ENCODE results near the gene FRY.

DNA sequence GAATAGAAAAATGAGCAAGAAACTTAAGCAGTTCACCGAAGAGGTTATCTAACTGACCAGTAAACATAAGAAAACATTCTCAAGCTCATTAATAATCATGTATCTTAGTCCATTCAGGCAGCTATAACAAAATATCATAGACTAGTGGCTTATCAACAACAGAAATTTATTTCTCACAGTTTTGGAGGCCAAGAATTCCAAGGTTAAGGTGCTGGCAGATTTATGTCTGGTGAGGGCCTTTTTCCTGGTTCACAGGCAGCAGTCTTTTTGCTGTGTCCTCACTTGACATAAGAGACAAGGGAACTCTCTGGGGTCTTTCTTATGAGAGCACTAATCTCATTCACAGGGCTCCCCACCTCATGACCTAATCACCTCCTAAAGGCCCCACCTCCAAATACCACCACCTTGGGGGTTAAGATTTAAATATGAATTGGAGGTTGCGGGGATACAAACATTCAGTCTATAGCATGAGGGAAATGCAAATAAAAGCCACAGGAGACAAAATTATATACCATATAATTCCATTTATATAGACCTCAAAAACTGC is 160.0 kb downstream of the FRY start:
- TF ChIP-seq FOXM1 (IDR thresholded peaks at IDR 0.05; ENCODE audit: low read depth) (no peak), FOXM1 (CRISPR knock-in tag; IDR thresholded peaks at IDR 0.05; ENCODE audit: low read depth) (no peak), EP300 (IDR thresholded peaks at IDR 0.05; ENCODE audit: low read length) (no peak), ETV6 (IDR thresholded peaks at IDR 0.05; ENCODE audit: borderline replicate concordance in 1 of 2, low read depth in 2 of 2, low read length in 1 of 2) (no peak), ETV6 (CRISPR knock-in tag; IDR thresholded peaks at IDR 0.05; ENCODE audit: borderline replicate concordance) (no peak), MXI1 (IDR thresholded peaks at IDR 0.05; ENCODE audit: low read depth, low read length) (no peak), SREBF2 (CRISPR knock-in tag; IDR thresholded peaks at IDR 0.05) (no peak), MYC (IDR thresholded peaks at IDR 0.05; ENCODE audit: low read depth, low read length) (no peak), MYC (CRISPR knock-in tag; IDR thresholded peaks at IDR 0.05; ENCODE audit: borderline replicate concordance, low read depth) (no peak)
- TF ChIP-seq, protein P1, sequence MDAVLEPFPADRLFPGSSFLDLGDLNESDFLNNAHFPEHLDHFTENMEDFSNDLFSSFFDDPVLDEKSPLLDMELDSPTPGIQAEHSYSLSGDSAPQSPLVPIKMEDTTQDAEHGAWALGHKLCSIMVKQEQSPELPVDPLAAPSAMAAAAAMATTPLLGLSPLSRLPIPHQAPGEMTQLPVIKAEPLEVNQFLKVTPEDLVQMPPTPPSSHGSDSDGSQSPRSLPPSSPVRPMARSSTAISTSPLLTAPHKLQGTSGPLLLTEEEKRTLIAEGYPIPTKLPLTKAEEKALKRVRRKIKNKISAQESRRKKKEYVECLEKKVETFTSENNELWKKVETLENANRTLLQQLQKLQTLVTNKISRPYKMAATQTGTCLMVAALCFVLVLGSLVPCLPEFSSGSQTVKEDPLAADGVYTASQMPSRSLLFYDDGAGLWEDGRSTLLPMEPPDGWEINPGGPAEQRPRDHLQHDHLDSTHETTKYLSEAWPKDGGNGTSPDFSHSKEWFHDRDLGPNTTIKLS (IDR thresholded peaks at IDR 0.05; ENCODE audit: borderline replicate concordance, low read depth): no peak

Measured in K562 (cell line).